ENCODE measurements around the gene SORCS2.

Gene SORCS2

DNA sequence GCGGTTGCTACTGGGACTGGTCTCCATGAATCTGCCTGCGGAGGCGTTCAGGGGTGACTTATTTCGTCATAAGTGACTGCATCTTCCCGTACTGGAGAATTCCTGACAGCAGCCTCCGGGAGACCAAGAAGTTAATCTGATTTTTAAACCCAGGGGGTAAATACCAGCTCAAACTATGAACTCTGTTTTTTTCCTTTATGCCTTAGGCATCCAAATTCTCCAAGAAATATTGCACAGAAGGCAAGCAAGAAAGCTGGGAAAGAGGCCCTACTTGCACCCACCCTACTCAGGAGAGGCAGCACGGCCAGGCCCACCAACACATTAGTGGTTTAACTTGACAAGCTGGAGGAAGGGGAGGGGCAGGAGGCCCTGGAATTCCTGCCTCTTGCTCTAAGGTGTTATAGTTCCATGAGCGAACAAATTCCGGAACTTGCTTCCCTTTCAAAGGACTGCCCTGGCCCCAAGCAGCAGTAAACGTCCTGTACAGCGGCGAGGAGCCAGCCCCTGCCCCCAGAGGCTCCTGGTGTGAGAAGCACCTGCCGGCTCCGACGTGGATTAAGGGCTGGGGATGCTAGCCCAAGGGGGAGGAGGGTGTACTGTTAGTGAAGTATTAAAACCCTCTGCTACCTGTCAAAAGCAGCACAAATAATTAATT, 570.2 kb downstream of the SORCS2 start:
- H3K4me3 ChIP-seq = no peak overlapping the region
- no peak for TF ChIP-seq EZH2 (IDR thresholded peaks at IDR 0.05)
- TF ChIP-seq POLR2AphosphoS5 (IDR thresholded peaks at IDR 0.05; ENCODE audit: borderline replicate concordance, low read depth, low read length) = no peak
- no peak for TF ChIP-seq FOXP2 (optimal IDR thresholded peaks at IDR 0.05; ENCODE audit: control extremely low read depth, extremely low read length, insufficient read depth)
- H3K36me3 ChIP-seq (ENCODE audit: insufficient read depth, low read length) = no peaks in the 10 kb centered on the region
- no peak overlapping the region for H3K9ac ChIP-seq (ENCODE audit: insufficient read length)
- no peaks in the 10 kb centered on the region for H3K9me3 ChIP-seq (ENCODE audit: low read depth, low read length)
- DNase-seq (ENCODE audit: low read depth, low spot score) = no peak
- H3K27ac ChIP-seq = no peak overlapping the region

DNA sequence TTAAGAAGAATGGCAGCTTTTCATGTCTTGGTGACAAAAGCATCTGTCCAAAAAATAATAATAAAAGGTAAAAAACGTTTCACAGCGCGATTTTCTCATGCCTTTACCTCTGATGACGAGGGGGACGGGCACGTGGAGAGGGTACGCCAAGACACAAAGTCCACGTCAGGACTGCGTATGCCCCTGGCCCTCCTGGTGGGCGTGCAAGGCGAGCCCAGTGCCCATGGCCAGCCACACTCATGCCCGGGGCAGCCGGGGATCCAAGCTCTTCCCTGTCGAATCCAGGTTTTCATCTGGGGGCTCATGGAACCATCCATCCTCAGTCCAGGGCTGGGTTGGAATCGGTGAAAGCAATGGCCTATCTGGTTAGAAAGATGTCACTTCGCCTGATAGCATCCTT, 570.8 kb downstream of the SORCS2 start:
- Histone ChIP-seq H3K4me3 (no peak overlapping the region), H3K9ac (ENCODE audit: insufficient read length) (no peak overlapping the region), H3K36me3 (ENCODE audit: insufficient read depth, low read length) (no peaks in the 10 kb centered on the region), H3K9me3 (ENCODE audit: low read depth, low read length) (no peaks in the 10 kb centered on the region), H3K27ac (no peak overlapping the region)
- DNase-seq (ENCODE audit: low read depth, low spot score) = no peak
- TF ChIP-seq FOXP2 (optimal IDR thresholded peaks at IDR 0.05; ENCODE audit: control extremely low read depth, extremely low read length, insufficient read depth) (no peak), POLR2AphosphoS5 (IDR thresholded peaks at IDR 0.05; ENCODE audit: borderline replicate concordance, low read depth, low read length) (no peak), EZH2 (IDR thresholded peaks at IDR 0.05) (no peak)

DNA sequence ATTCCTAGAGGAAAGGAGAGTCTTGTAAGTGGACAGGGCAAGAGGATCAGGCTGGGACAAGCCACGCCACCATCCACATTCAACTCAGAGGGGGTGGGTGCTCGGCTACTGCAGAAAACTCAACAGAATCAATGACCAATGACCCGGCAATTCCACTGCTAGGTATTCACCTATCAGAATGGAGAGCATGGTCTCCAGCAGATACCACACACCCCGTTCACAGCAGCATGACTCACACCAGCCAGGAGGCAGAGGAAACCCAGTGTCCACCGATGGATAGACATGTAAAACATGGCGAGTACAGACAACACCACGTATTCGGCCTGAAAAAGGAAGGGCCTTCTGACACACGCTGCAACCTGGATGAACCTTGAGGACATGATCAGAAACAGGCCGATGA, 571.5 kb downstream of the SORCS2 start:
- H3K4me3 ChIP-seq = no peak overlapping the region
- no peak for DNase-seq (ENCODE audit: low read depth, low spot score)
- no peaks in the 10 kb centered on the region for H3K9me3 ChIP-seq (ENCODE audit: low read depth, low read length)
- TF ChIP-seq POLR2AphosphoS5 (IDR thresholded peaks at IDR 0.05; ENCODE audit: borderline replicate concordance, low read depth, low read length) (no peak), EZH2 (IDR thresholded peaks at IDR 0.05) (no peak), FOXP2 (optimal IDR thresholded peaks at IDR 0.05; ENCODE audit: control extremely low read depth, extremely low read length, insufficient read depth) (no peak)
- H3K27ac ChIP-seq = no peak overlapping the region
- no peaks in the 10 kb centered on the region for H3K36me3 ChIP-seq (ENCODE audit: insufficient read depth, low read length)
- H3K9ac ChIP-seq (ENCODE audit: insufficient read length) = no peak overlapping the region

DNA sequence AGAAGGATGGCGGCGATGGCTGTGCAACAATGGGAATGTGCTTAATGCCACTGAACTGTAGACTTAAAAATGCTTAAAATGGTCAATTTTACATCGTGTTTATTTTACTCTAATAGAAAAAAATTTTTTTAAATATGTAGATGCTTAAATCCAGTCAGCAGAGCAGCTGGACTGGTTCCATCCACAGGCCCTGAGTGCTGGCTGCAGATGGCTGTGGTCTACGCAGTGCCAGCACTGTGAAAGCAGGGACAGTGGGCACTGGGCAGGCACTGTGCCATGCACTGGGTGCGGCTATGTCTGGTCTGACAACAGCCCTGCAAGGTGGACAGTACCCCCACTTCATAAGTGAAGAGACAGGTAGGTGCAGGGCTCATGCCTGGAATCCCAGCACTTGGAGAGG, 572.1 kb downstream of the SORCS2 start:
- no peak for DNase-seq (ENCODE audit: low read depth, low spot score)
- Histone ChIP-seq H3K9ac (ENCODE audit: insufficient read length) (no peak overlapping the region), H3K36me3 (ENCODE audit: insufficient read depth, low read length) (no peaks in the 10 kb centered on the region), H3K27ac (no peak overlapping the region), H3K4me3 (no peak overlapping the region), H3K9me3 (ENCODE audit: low read depth, low read length) (no peaks in the 10 kb centered on the region)
- no peak for TF ChIP-seq POLR2AphosphoS5 (IDR thresholded peaks at IDR 0.05; ENCODE audit: borderline replicate concordance, low read depth, low read length)
- no peak for TF ChIP-seq FOXP2 (optimal IDR thresholded peaks at IDR 0.05; ENCODE audit: control extremely low read depth, extremely low read length, insufficient read depth)
- no peak for TF ChIP-seq EZH2 (IDR thresholded peaks at IDR 0.05)

DNA sequence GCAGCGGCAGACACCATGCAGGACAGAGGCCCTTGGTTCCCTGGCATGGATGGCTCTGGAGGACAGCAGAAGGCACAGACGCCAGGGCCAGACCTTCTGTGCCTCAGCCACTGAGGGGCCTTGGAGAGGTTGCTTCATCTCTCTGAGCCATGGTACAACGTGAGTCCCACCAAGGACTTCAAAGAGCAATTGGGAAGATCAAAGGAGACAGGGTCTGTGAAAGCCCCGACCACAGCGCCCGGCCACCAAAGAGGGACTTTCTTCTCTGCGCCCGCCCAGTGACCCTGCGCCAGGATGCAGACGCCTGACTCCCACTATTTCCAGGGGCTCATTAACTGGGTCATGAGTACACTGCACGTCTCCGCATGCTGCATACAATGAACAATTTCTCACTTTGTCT, 573.3 kb downstream of the SORCS2 start:
- no peak overlapping the region for H3K9ac ChIP-seq (ENCODE audit: insufficient read length)
- no peaks in the 10 kb centered on the region for H3K36me3 ChIP-seq (ENCODE audit: insufficient read depth, low read length)
- H3K4me3 ChIP-seq = no peak overlapping the region
- no peak overlapping the region for H3K27ac ChIP-seq
- DNase-seq (ENCODE audit: low read depth, low spot score) = no peak
- no peak for TF ChIP-seq EZH2 (IDR thresholded peaks at IDR 0.05)
- TF ChIP-seq FOXP2 (optimal IDR thresholded peaks at IDR 0.05; ENCODE audit: control extremely low read depth, extremely low read length, insufficient read depth) = no peak
- TF ChIP-seq POLR2AphosphoS5 (IDR thresholded peaks at IDR 0.05; ENCODE audit: borderline replicate concordance, low read depth, low read length) = no peak
- H3K9me3 ChIP-seq (ENCODE audit: low read depth, low read length) = no peaks in the 10 kb centered on the region

DNA sequence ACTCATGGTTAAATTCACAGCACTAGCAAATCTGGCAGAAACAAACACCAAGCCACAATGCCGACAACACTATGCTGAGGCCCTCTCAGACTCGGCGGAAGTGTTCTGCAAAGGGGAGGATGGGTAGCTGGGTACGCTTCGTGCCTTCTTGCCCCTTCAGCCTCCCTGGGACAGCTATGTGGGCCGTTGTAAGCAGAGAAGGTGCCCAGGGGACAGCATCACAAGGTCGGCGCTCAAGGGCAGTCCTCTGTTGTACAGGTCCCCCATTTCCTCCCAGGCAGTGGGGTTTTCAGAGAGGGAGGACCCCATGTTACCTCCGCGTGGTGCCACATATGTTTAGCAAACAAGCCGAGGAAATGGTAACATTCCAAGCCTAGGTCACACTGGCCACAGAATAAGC, 573.7 kb downstream of the SORCS2 start:
- TF ChIP-seq POLR2AphosphoS5 (IDR thresholded peaks at IDR 0.05; ENCODE audit: borderline replicate concordance, low read depth, low read length) (no peak), EZH2 (IDR thresholded peaks at IDR 0.05) (no peak), FOXP2 (optimal IDR thresholded peaks at IDR 0.05; ENCODE audit: control extremely low read depth, extremely low read length, insufficient read depth) (no peak)
- Histone ChIP-seq H3K27ac (no peak overlapping the region), H3K4me3 (no peak overlapping the region), H3K9ac (ENCODE audit: insufficient read length) (no peak overlapping the region), H3K36me3 (ENCODE audit: insufficient read depth, low read length) (no peaks in the 10 kb centered on the region), H3K9me3 (ENCODE audit: low read depth, low read length) (no peaks in the 10 kb centered on the region)
- no peak for DNase-seq (ENCODE audit: low read depth, low spot score)

DNA sequence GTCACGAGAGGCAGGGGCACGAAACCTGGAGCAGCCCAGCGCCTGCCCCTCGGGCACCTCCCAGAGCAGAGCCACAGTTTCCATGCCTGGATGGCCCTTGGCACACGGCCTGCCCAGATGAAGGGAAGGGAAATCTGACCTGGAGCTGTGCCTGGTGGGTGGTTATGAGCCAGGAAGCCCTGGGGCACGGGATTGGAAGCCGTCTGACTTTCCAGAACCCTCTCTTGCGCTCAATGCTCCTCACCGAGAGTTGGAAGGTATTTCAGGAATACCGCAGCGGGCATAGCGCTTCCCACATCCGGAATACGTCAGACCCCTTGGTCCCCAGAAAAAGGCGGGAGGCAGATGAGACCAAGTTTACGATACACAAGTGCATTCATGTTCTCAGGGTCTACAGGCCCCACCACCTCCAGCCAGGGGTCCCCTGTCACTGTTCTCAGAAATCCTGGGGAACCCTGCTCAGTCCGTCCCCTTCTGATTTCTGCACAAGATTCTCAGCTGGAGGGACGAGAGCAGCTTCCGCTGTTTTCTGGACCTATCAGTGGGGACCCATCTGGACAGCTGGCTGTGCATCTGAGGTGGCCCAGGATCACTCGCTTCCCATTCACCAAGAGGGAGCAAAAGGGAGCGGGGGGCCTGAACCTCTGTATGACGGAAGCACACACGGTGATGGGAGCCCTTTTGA, 574.5 kb downstream of the SORCS2 start:
- Histone ChIP-seq H3K36me3 (ENCODE audit: insufficient read depth, low read length) (no peaks in the 10 kb centered on the region), H3K9me3 (ENCODE audit: low read depth, low read length) (no peaks in the 10 kb centered on the region), H3K4me3 (no peak overlapping the region), H3K27ac (no peak overlapping the region), H3K9ac (ENCODE audit: insufficient read length) (no peak overlapping the region)
- no peak for DNase-seq (ENCODE audit: low read depth, low spot score)
- TF ChIP-seq EZH2 (IDR thresholded peaks at IDR 0.05) = no peak
- TF ChIP-seq POLR2AphosphoS5 (IDR thresholded peaks at IDR 0.05; ENCODE audit: borderline replicate concordance, low read depth, low read length) = no peak
- no peak for TF ChIP-seq FOXP2 (optimal IDR thresholded peaks at IDR 0.05; ENCODE audit: control extremely low read depth, extremely low read length, insufficient read depth)

DNA sequence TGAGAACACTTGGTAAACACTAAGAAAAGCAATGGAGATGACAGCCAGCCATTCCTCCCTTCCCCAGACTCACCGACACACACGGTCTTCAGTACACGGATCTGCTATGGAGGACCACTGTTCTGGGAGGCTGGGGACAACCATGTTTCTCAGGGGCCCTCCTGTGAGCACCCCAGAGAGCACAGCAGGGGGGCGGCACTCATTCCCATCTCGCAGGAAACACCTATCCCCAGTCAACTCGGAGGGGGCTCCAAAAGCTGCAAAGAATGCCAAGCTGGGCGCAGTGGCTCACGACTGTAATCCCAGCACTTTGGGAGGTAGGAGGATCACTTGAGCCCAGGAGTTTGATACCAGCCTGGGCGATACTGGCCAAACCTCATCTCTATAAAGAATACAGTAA, 575.2 kb downstream of the SORCS2 start:
- DNase-seq (ENCODE audit: low read depth, low spot score) = no peak
- Histone ChIP-seq H3K9me3 (ENCODE audit: low read depth, low read length) (no peaks in the 10 kb centered on the region), H3K27ac (no peak overlapping the region), H3K9ac (ENCODE audit: insufficient read length) (no peak overlapping the region), H3K4me3 (no peak overlapping the region), H3K36me3 (ENCODE audit: insufficient read depth, low read length) (no peaks in the 10 kb centered on the region)
- TF ChIP-seq POLR2AphosphoS5 (IDR thresholded peaks at IDR 0.05; ENCODE audit: borderline replicate concordance, low read depth, low read length) (no peak), FOXP2 (optimal IDR thresholded peaks at IDR 0.05; ENCODE audit: control extremely low read depth, extremely low read length, insufficient read depth) (no peak), EZH2 (IDR thresholded peaks at IDR 0.05) (no peak)

All from SK-N-MC (cell line).